GM21447 (cell line): ENCODE measurements around the gene HSFX1.

Experiments
- ATAC-seq: cut with Tn5 transposase; IDR thresholded peaks from one replicate; pipeline ENCODE4 v1.9.1; 2021; ENCODE audit not compliant: unreplicated experiment

The HSFX1 gene

GRCh38 chrX:149803458-149804062, 29.7 kb downstream of the HSFX1 start:
- ATAC-seq = no peak

GRCh38 chrX:149804102-149804501, 30.2 kb downstream of the HSFX1 start:
- no peak for ATAC-seq

DNA sequence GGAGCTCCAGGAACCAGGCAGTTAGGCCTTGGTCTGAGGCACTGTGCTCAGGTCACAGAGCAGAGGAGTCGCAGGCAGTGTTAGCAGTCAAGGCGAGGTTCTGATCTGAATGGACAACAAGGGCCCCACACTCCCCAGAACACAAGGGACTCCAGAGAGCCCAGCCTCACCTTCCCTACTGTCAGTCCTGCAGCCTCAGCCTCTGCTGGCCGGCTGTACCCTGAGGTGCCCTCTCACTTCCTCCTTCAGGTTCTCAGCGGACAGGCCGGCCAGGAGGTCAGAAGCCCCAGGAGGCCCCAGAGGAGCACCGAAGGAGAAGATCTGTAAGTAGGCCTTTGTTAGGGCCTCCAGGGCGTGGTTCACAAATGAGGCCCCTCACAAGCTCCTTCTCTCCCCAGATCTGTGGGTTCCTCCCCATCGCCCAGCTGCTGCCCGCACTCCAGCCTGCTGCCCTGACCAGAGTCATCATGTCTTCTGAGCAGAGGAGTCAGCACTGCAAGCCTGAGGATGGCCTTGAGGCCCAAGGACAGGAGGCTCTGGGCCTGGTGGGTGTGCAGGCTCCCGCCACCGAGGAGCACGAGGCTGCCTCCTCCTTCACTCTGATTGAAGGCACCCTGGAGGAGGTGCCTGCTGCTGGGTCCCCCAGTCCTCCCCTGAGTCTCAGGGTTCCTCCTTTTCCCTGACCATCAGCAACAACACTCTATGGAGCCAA, 34.0 kb downstream of the HSFX1 start:
- ATAC-seq = no peak

- no peak for ATAC-seq
These were observed 44.8 kb downstream of the HSFX1 start for GRCh38 chrX:149818652-149819051.

DNA sequence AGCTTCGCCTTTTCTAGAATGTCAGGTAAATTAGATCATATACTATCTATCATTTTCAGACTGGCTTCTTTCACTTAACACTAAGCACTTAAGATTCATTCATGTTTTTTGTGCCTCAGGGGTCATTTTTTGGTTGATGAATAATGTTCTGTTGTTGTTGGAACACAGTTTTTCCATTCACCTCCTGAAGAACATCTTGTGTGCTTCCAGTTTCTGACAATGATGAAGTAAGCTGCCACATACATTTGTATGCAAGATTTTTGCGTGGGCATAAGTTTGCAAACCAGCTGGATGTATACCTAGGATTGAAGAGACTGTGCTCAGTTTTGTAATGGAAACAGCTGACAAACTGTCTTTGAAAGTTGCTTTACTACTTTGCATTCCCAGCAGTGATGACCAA, 45.5 kb downstream of the HSFX1 start:
- no peak for ATAC-seq

DNA sequence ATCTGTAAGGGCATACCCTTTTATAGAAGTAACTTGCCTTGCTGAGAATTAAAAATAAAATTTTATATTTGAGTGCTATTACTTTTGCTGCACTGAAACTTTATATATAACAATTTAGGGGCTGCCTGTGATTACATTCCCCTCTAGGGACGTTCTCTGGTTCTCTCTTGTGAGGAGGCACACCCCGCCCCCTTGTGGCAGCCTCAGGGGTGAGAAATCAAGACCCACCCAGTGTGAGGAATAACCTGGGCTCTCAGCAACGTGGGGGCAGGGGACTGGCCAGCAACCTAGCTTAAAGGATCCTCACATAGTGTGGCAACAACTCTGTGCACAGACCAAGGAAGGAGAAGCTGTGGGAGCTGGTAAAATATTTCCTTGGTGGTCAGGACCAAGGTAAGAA, 51.6 kb downstream of the HSFX1 start:
- no peak for ATAC-seq
